HG03469 (cell line): ENCODE results near the gene PUS7L.
A peak's percentile ranks its signal among the peaks of the same experiment; 100 is the strongest.

Experiments used
- ATAC-seq: cut with Tn5 transposase; IDR thresholded peaks from one replicate; pipeline ENCODE4 v1.9.1; 2021; ENCODE audit warnings: mild to moderate bottlenecking, moderate library complexity, moderate number of reproducible peaks; ENCODE audit not compliant: unreplicated experiment

Gene PUS7L, protein sequence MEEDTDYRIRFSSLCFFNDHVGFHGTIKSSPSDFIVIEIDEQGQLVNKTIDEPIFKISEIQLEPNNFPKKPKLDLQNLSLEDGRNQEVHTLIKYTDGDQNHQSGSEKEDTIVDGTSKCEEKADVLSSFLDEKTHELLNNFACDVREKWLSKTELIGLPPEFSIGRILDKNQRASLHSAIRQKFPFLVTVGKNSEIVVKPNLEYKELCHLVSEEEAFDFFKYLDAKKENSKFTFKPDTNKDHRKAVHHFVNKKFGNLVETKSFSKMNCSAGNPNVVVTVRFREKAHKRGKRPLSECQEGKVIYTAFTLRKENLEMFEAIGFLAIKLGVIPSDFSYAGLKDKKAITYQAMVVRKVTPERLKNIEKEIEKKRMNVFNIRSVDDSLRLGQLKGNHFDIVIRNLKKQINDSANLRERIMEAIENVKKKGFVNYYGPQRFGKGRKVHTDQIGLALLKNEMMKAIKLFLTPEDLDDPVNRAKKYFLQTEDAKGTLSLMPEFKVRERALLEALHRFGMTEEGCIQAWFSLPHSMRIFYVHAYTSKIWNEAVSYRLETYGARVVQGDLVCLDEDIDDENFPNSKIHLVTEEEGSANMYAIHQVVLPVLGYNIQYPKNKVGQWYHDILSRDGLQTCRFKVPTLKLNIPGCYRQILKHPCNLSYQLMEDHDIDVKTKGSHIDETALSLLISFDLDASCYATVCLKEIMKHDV

DNA sequence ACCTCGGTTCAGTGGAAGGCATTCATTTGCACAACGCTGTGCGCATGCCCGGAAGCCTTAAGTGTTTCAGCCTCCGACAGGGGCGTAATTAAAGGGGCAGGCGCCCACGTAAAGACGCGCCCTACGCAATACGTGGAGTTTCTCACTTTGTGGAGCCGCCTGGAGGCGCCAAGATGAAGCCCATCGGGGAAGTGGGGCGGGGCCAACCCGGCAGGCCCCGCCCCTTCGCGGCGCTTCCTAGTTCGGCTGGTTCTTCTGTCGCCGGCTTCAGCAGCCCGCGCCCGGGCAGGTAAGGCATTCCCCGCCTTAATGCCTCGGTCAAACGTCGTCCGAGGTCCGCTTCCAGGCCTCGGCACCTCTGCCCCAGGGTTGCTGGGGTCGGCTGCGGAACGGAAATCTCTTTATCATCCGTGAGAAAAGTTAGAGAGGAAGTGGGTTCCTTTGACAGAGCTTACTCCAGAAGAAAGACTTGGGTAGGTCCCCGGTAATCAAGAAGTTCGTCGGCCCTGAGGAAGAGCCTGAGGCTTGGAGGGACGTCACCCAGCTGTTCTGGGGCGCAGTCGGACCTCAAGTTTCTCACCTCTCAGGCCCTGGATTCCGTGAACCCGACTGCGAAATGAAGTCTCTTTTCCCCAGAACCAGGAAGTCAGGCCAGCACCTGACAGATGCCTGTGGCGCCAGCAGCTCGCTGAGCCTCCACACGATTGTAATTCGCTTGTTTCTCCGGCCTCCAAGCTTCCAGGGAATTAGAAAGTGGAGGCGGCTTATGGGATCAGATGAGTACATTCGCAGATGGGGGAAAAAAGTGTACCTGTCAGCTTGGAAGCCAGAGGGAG lies at the start of gene PUS7L, which contains the start of gene IRAK4:
Gene PUS7L (minus strand): TSS at position 63 of the 836 bp plus-strand sequence. CDS start 3,545 bp downstream, outside the sequence.
Gene IRAK4 (plus strand): TSS at position 224 of the 836 bp plus-strand sequence. CDS start 9,161 bp downstream, outside the sequence.
- peak; percentile 97 for ATAC-seq

GRCh38 chr12:43807386-43807785 lies 48.8 kb upstream of the PUS7L start:
- ATAC-seq: no peak

GRCh38 chr12:43806737-43807072 lies 48.1 kb upstream of the PUS7L start:
- ATAC-seq: no peak

GRCh38 chr12:43805860-43806736 lies 47.5 kb upstream of the PUS7L start, which contains the start of gene TWF1:
TWF1 (minus strand) TSS chr12:43806317; CDS start chr12:43806245, 72 bp downstream.
- ATAC-seq: peak; percentile 81

- no peak for ATAC-seq
Observed at GRCh38 chr12:43805149-43805859, 46.7 kb upstream of the PUS7L start.

DNA sequence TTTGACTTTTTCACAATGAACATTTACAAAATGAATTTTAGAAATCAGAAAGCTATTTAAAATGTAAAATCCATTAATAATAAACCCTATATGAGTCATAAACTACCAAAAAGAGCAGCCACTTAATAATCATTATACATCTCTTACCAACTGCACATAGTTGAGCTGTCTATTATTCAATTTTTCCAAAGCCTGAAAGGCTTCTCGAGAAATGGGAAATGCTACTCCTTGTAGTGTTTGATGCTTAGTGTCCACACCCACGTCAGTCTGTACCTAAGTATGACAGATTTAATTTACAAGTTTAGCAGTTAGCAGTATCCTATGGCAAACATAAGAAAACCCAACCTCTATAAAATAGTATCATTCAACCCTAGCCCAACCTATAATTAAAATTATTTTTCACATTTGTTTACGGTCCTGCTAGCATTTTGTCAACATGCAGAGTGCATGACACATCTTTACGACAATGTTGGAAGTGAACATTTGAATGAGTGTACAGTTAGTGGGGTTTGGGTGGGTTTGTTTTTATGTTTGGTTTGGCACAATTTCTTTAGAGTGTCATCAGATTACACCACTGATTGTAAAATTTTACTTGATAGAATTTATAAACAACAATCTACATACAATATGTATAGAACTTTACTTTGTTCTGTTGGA lies 39.1 kb upstream of the PUS7L start:
- ATAC-seq: no peak

GRCh38 chr12:43795716-43796280 lies 37.2 kb upstream of the PUS7L start:
- ATAC-seq: no peak

GRCh38 chr12:43789941-43790340 lies 31.4 kb upstream of the PUS7L start:
- ATAC-seq: no peak

GRCh38 chr12:43786899-43787693 lies 28.5 kb upstream of the PUS7L start:
- no peak for ATAC-seq

- no peak for ATAC-seq
Observed at GRCh38 chr12:43776498-43776897, 17.9 kb upstream of the PUS7L start.

DNA sequence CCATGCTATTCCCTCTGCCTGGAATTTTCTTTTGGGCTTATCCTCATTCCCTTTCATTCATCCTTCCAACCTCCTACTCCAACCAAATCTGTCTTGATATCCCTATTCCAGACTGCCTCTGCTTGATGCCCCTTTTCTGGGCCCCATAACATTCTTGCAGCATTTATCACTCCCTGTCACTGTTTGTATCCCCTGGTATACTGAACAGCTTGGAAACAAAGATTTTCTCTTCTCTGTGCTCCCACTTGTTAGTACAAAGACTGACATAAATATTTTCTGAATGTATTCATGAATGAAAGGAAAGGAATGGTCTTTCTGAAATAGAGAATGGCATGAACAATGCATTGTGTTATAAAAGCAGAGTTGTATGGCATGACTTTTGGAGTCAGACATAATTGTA lies 7.7 kb upstream of the PUS7L start:
- ATAC-seq: no peak

- no peak for ATAC-seq
Observed at GRCh38 chr12:43764528-43764927, 5.9 kb upstream of the PUS7L start.

DNA sequence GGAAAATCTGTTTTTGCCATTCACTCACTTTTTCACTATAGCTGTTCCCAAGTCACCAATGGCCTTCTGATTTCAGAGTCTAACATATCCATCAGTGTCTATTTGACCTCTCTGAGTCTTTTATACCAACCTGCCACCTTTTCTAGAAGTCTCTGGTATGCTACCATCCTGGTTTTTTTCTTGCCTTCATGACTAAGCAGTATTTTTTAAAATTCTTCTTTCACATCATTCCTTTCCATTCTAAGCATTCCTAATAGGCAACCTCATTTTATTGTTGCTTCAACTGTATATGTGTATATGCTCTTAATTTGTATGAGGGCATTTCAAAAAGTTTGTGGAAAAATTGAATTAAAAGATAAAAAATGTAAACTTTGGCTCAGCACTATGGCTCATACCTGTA lies 5.2 kb upstream of the PUS7L start:
- ATAC-seq: no peak

GRCh38 chr12:43762596-43762995 lies 4.0 kb upstream of the PUS7L start:
- no peak for ATAC-seq

DNA sequence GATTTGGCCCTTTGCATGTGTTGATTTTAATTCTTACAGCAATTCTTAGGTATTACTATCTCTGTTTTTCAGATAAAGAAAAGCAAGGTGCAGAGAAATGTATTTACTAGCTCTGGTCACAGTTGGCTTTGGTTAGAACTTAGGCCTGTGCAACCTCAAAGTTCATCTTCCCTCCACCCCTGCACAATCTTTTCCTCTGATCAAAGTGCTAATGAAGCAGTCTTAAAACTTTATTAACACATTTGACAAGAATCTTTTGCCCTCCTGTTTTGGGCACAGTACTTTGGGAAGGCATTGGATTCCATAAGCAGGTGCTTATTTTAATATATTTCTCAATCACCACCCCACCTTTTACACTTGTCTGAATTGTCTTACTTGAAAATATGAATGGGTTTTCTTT lies 2.9 kb upstream of the PUS7L start:
- ATAC-seq: no peak

GRCh38 chr12:43760396-43760795 lies 1.8 kb upstream of the PUS7L start:
- ATAC-seq: no peak

GRCh38 chr12:43758247-43758727 lies 303 bp downstream of the PUS7L start:
- no peak for ATAC-seq

GRCh38 chr12:43754015-43754414 lies 4.6 kb downstream of the PUS7L start:
- ATAC-seq: no peak
